Uterus (tissue), 4 donors: Measurements from ENCODE around the gene VPS72. TPM values are rescaled to one million over a fixed set of nuclear protein-coding genes. Genes with fewer than 3 reads are reported as not detected.
A peak's percentile ranks its signal among the peaks of the same experiment; 100 is the strongest.

Experiments used
- DNase-seq, 2 donors: peaks; one replicate each; pipeline ENCODE4 v3.0.0-alpha.2; 2019 to 2020
- H3K27ac ChIP-seq, 2 donors: fragments of 200-600 bp; sonication (generic); 1 replicate in 1 of 2; 2 replicates in 1 of 2; pipeline ENCODE4 v1.5.1; 2016 to 2018
- H3K27me3 ChIP-seq, 2 donors: fragments of 200-600 bp; sonication (generic); one replicate each; pipeline ENCODE4 v1.5.1; 2018 to 2019; ENCODE audit warnings: control low read depth in 1 of 2
- H3K36me3 ChIP-seq, 2 donors: fragments of 200-600 bp; sonication (generic); one replicate each; pipeline ENCODE4 v1.5.1; 2019; ENCODE audit warnings: control low read depth in 1 of 2
- H3K4me1 ChIP-seq, 2 donors: fragments of 200-600 bp; sonication (generic); one replicate each; pipeline ENCODE4 v1.5.1; 2018 to 2019; ENCODE audit warnings: control low read depth in 1 of 2
- H3K4me3 ChIP-seq, 2 donors: fragments of 200-600 bp; sonication (generic); 1 replicate in 1 of 2; 2 replicates in 1 of 2; pipeline ENCODE4 v1.5.1; 2018 to 2019; ENCODE audit warnings: mild to moderate bottlenecking in 1 of 2
- H3K9me3 ChIP-seq, 2 donors: fragments of 200-600 bp; sonication (generic); one replicate each; pipeline ENCODE4 v1.5.1; 2019; ENCODE audit warnings: control low read depth in 1 of 2
- CTCF ChIP-seq, 4 experiments: fragments of 200-600 bp in 2 of 4; fragments of 450-650 bp in 2 of 4; sonication (generic) in 2 of 4; IDR thresholded peaks; one replicate each; pipeline ENCODE4 v1.5.1; 2016 to 2019; ENCODE audit warnings: antibody characterized with exemption in 4 of 4, mild to moderate bottlenecking in 2 of 4, moderate library complexity in 1 of 4
- POLR2A ChIP-seq, 2 donors: fragments of 450-650 bp; IDR thresholded peaks; one replicate each; pipeline ENCODE4 v1.6.1; 2016; ENCODE audit warnings: antibody characterized with exemption in 2 of 2, mild to moderate bottlenecking in 1 of 2, moderate library complexity in 1 of 2
- intact Hi-C: fragments of 100-400 bp; cut with DNase I; formaldehyde crosslinking; loops from one replicate; pipeline ENCODE4 v1.15.1; 2023; ENCODE audit warnings: low total_unique reads
- total RNA-seq, 4 donors: library from RNA; depleted of rRNA in 3 of 4; stranded (reverse); fragments of >200 nt in 3 of 4; gene quantifications; one replicate each; pipeline versions ENCODE4 v1.1.0 to v1.2.4, GENCODE V29; 2014 to 2023
- donor health status: DM: yes; HTN: yes; CAD: no.

Gene VPS72
- total RNA-seq, 4 donors from 2014 or later: 22.3 to 53.5 (median 32.7) TPM

GRCh38 chr1:151147132-151147503 lies 42.9 kb downstream of the VPS72 start:
- Histone ChIP-seq H3K4me1 (peaks cover 5 to 12% of the 10 kb centered on the region in 2 donors), H3K4me3 (peak overlapping the region; percentile 93 to 98), H3K9me3 (no peaks in the 10 kb centered on the region), H3K27ac (peak overlapping the region; percentile 89), H3K27me3 (no peaks in the 10 kb centered on the region), H3K36me3 (no peaks in the 10 kb centered on the region)
- DNase-seq: peak; percentile 42 to 54
- TF ChIP-seq POLR2A (IDR thresholded peaks at IDR 0.05) (no peak), CTCF (IDR thresholded peaks at IDR 0.05) (no peak)
- intact Hi-C loops: no loop called here

GRCh38 chr1:151146412-151147131 lies 43.4 kb downstream of the VPS72 start, which contains the start of gene SEMA6C:
Gene SEMA6C, minus strand, starts transcription at chr1:151146631. Its CDS starts 4,010 bp downstream, at chr1:151142621.
- Histone ChIP-seq H3K4me3 (peak within 1 kb of the TSS; percentile 93 to 98), H3K4me1 (peaks cover 5 to 12% of the 10 kb centered on the region in 2 donors)

GRCh38 chr1:151146072-151146411 lies 44.0 kb downstream of the VPS72 start:
- peak overlapping the region; percentile 93 to 98 for H3K4me3 ChIP-seq
- no peaks in the 10 kb centered on the region for H3K36me3 ChIP-seq
- H3K27ac ChIP-seq: peak overlapping the region; percentile 89
- peaks cover 5 to 12% of the 10 kb centered on the region in 2 donors for H3K4me1 ChIP-seq
- no peaks in the 10 kb centered on the region for H3K9me3 ChIP-seq
- intact Hi-C loops: no loop called here
- TF ChIP-seq POLR2A (IDR thresholded peaks at IDR 0.05): no peak
- TF ChIP-seq CTCF (IDR thresholded peaks at IDR 0.05): no peak
- no peak for DNase-seq
- no peaks in the 10 kb centered on the region for H3K27me3 ChIP-seq

More at GRCh38 chr1:151146412-151147131, 43.4 kb downstream of the VPS72 start, which contains the start of gene SEMA6C:
- H3K9me3 ChIP-seq: no peaks in the 10 kb centered on the region
- TF ChIP-seq CTCF (IDR thresholded peaks at IDR 0.05) (no peak), POLR2A (IDR thresholded peaks at IDR 0.05) (peak; percentile 89 to 94)
- H3K27me3 ChIP-seq: no peaks in the 10 kb centered on the region
- no peaks in the 10 kb centered on the region for H3K36me3 ChIP-seq
- intact Hi-C loops: no loop called here
- peak within 1 kb of the TSS; percentile 89 for H3K27ac ChIP-seq
- DNase-seq: peak; percentile 95 to 96

- H3K36me3 ChIP-seq: no peaks in the 10 kb centered on the region
- H3K4me1 ChIP-seq: peaks cover 5 to 12% of the 10 kb centered on the region in 2 donors
- no peaks in the 10 kb centered on the region for H3K27me3 ChIP-seq
- no peak for TF ChIP-seq POLR2A (IDR thresholded peaks at IDR 0.05)
- no peak for TF ChIP-seq CTCF (IDR thresholded peaks at IDR 0.05)
- H3K9me3 ChIP-seq: no peaks in the 10 kb centered on the region
- H3K4me3 ChIP-seq: peak overlapping the region; percentile 93 to 98
- DNase-seq: no peak
- intact Hi-C loops: no loop called here
- H3K27ac ChIP-seq: peak overlapping the region; percentile 89
Measured at GRCh38 chr1:151145304-151146071, 44.5 kb downstream of the VPS72 start.
